ENCODE measurements around the gene TMEM51. TPM values are rescaled to one million over a fixed set of nuclear protein-coding genes. Genes with fewer than 3 reads are reported as not detected.

Gene TMEM51
- total RNA-seq, 4 donors from 2014 or later, result 9.3 to 14.1 (median 11.6) TPM

DNA sequence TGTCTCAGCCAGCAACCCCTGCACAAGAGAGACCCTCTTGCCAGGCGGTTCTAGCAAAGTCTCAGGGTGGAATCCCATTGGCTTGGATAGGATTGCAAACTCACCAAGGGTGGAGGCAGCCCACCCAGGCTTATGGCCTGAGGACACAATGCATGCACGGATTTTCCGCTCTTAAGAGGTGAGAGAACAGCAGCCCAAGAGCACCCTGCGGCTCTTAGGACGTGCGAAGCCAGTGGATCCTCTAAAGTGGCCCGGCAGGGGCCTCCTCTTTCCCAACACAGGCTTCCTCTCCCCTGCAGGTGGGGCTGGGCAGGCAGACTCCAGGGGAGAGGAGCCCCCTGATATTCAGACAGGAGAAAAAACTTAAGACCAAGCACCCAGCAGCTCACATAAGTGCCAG is 31.2 kb upstream of the TMEM51 start:
- Histone ChIP-seq H3K4me1 (no peaks in the 10 kb centered on the region), H3K36me3 (no peaks in the 10 kb centered on the region), H3K27ac (no peak overlapping the region), H3K4me3 (no peak overlapping the region), H3K27me3 (no peaks in the 10 kb centered on the region), H3K9me3 (no peaks in the 10 kb centered on the region)
- TF ChIP-seq EP300 (IDR thresholded peaks at IDR 0.05) (no peak), POLR2A (IDR thresholded peaks at IDR 0.05) (no peak), CTCF (IDR thresholded peaks at IDR 0.05) (no peak)
- 72 to 79% methylated on average over 7 of the region's 7 CpGs for WGBS, 2 donors
- DNase-seq (ENCODE audit: low spot score in 2 of 2), result no peak

- no peaks in the 10 kb centered on the region for H3K27me3 ChIP-seq
- TF ChIP-seq EP300 (IDR thresholded peaks at IDR 0.05) (no peak), CTCF (IDR thresholded peaks at IDR 0.05) (no peak), POLR2A (IDR thresholded peaks at IDR 0.05) (no peak)
- no peak for DNase-seq (ENCODE audit: low spot score in 2 of 2)
- H3K27ac ChIP-seq, result no peak overlapping the region
- no peaks in the 10 kb centered on the region for H3K9me3 ChIP-seq
- no peak overlapping the region for H3K4me3 ChIP-seq
- H3K4me1 ChIP-seq, result no peaks in the 10 kb centered on the region
- H3K36me3 ChIP-seq, result no peaks in the 10 kb centered on the region
- WGBS, 2 donors, result 51 to 54% methylated on average over 5 of the region's 5 CpGs
Observed at GRCh38 chr1:15123270-15123669, 30.3 kb upstream of the TMEM51 start.

- DNase-seq (ENCODE audit: low spot score in 2 of 2), result no peak
- Histone ChIP-seq H3K4me3 (no peak overlapping the region), H3K9me3 (no peaks in the 10 kb centered on the region), H3K36me3 (no peaks in the 10 kb centered on the region), H3K27ac (no peak overlapping the region), H3K4me1 (no peaks in the 10 kb centered on the region), H3K27me3 (no peaks in the 10 kb centered on the region)
- WGBS, 2 donors, result 82 to 92% methylated on average over 9 of the region's 9 CpGs
- no peak for TF ChIP-seq POLR2A (IDR thresholded peaks at IDR 0.05)
- TF ChIP-seq EP300 (IDR thresholded peaks at IDR 0.05), result no peak
- no peak for TF ChIP-seq CTCF (IDR thresholded peaks at IDR 0.05)
Observed at GRCh38 chr1:15123925-15124324, 29.6 kb upstream of the TMEM51 start.

DNA sequence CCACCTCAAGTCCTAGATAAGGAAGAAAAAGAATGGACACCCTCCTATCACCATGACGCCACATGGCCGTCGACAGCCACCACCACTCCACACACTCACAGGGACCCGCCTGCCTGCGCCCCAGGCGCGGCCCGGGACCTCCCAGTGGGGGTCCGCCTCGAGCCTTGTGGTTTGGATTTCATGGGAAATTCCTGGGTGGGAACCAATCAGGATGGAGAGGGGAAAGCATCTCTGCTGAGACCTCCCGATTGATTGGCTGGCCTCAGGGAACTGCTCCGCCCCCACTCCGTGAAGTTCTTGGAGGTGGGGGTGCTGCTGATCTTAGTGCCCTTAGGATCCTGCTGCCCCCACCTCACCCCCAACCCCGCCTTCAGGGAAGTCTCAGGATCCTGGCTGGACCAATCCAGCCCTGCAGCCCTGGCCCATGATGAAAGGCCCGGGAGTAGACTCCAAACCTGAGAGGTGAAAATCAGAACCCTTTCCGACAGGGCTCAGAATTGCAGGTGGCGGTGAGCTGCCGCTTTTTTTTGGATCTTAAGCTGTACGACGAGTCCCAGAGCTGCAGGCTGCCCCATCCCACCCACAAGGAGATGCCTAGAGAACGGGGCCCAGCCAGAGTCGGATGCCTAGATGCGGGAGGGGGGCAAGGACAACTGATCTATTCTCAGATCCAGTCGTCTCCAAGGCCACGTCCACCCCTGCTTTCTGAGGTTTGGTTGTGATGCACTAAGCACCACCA is 29.0 kb upstream of the TMEM51 start:
- H3K27ac ChIP-seq, result no peak overlapping the region
- 86 to 88% methylated on average over 25 of the region's 25 CpGs for whole genome bisulfite sequencing, 2 donors

More for the DNA sequence above, 29.0 kb upstream of the TMEM51 start:
- Histone ChIP-seq H3K4me3 (no peak overlapping the region), H3K4me1 (no peaks in the 10 kb centered on the region), H3K27me3 (no peaks in the 10 kb centered on the region), H3K36me3 (no peaks in the 10 kb centered on the region), H3K9me3 (peaks cover 0 to 2% (median 0%) of the 10 kb centered on the region in 4 donors)
- TF ChIP-seq EP300 (IDR thresholded peaks at IDR 0.05) (no peak), POLR2A (IDR thresholded peaks at IDR 0.05) (no peak), CTCF (IDR thresholded peaks at IDR 0.05) (no peak)
- no peak for DNase-seq (ENCODE audit: low spot score in 2 of 2)

Data from tibial nerve (tissue), 4 donors.